HFFc6 (cell line): ENCODE measurements around the gene GPER1. TPM values are rescaled to one million over a fixed set of nuclear protein-coding genes. Genes with fewer than 3 reads are reported as not detected.
"Not testable (repeated sequence)": the region's sequence is repeated elsewhere in the genome, so short reads cannot be mapped to it uniquely, and the experiment has no call there.

Experiments
- DNase-seq: peaks from one replicate; pipeline ENCODE4 v3.0.0-alpha.2; 2018
- H3K27ac Mint-ChIP-seq: 2 replicates; pipeline ENCODE4 v1.8.0; 2020; ENCODE audit warnings: mild to moderate bottlenecking, mixed read lengths
- H3K27me3 Mint-ChIP-seq: 2 replicates; pipeline ENCODE4 v1.8.0; 2021; ENCODE audit warnings: mild to moderate bottlenecking, moderate library complexity, mixed read lengths; ENCODE audit not compliant: insufficient read depth
- H3K36me3 Mint-ChIP-seq: 2 replicates; pipeline ENCODE4 v1.8.0; 2021; ENCODE audit warnings: low read depth, mixed read lengths
- H3K4me1 Mint-ChIP-seq: 2 replicates; pipeline ENCODE4 v1.8.0; 2020; ENCODE audit warnings: low read depth, mixed read lengths
- H3K4me3 Mint-ChIP-seq: 2 replicates; pipeline ENCODE4 v1.8.0; 2020; ENCODE audit warnings: mild to moderate bottlenecking, moderate library complexity, mixed read lengths
- H3K9me3 Mint-ChIP-seq: 2 replicates; pipeline ENCODE4 v1.8.0; 2020; ENCODE audit warnings: mild to moderate bottlenecking, mixed read lengths
- CTCF ChIP-seq: fragments of 200-600 bp; sonication (generic); IDR thresholded peaks from 2 replicates; pipeline ENCODE4 v1.5.0; 2021; ENCODE audit warnings: antibody characterized with exemption, mild to moderate bottlenecking
- total RNA-seq, 6 experiments: library from RNA; stranded (reverse); fragmentation: NEBNext Ultra II Directional; extraction: Animal tissue kit (Norgen Biotek cat#: 25700); gene quantifications; 2 replicates in 1 of 6; 3 replicates in 5 of 6; pipeline ENCODE4 v1.2.3, GENCODE V29; 2021

The GPER1 gene
- total RNA-seq, 6 experiments from 2014 or later: 4.6 to 7.1 (median 5.3) TPM

- no peak for DNase-seq
- Mint-ChIP-seq H3K36me3 (0 out of 2 replicates have a peak, but pooled peaks cover 6% of the 10 kb centered on the region), H3K4me3 (no peak overlapping the region), H3K9me3 (no peaks in the 10 kb centered on the region), H3K27me3 (no peaks in the 10 kb centered on the region; the same call in 1 of the 2 replicates), H3K4me1 (peaks cover 9% of the 10 kb centered on the region), H3K27ac (no peak overlapping the region)
- no peak for TF ChIP-seq CTCF
These were observed 53.7 kb downstream of the GPER1 start for GRCh38 chr7:1141651-1142050.

GRCh38 chr7:1142051-1142635 lies 54.2 kb downstream of the GPER1 start:
- no peaks in the 10 kb centered on the region for H3K27me3 Mint-ChIP-seq

DNA sequence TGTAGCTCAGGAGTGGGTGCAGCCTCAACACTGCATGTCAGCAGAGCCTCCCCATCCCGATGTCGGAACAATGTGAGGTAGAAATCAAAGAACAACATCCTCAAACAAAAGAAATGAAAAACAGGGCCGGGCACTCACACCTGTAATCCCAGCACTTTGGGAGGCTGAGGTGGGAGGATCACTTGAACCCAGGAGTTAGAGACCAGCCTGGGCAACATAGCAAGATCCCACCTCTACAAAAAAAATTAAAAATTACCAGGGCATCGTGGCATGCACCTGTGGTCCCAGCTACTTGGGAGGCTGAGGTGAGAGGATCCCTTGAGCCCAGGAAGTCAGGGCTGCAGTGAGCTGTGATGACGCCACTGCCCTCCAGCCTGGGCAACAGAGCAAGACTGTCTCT lies 55.1 kb downstream of the GPER1 start:
- not testable (repeated sequence) for DNase-seq

More at GRCh38 chr7:1142051-1142635, 54.2 kb downstream of the GPER1 start:
- TF ChIP-seq CTCF: no peak
- no peak for DNase-seq
- Mint-ChIP-seq H3K36me3 (0 out of 2 replicates have a peak, but pooled peaks cover 3% of the 10 kb centered on the region), H3K4me1 (peaks cover 4% of the 10 kb centered on the region), H3K27ac (no peak overlapping the region), H3K9me3 (no peaks in the 10 kb centered on the region), H3K4me3 (no peak overlapping the region)

More for the DNA sequence above, 55.1 kb downstream of the GPER1 start:
- not testable (repeated sequence) for H3K27me3 Mint-ChIP-seq, H3K4me3 Mint-ChIP-seq, H3K9me3 Mint-ChIP-seq, H3K4me1 Mint-ChIP-seq, H3K27ac Mint-ChIP-seq, H3K36me3 Mint-ChIP-seq

Other genes starting within 250 kb of the GPER1 start
- 10 to 100 TPM; 21.3 to 26.3 (median 25.5) TPM for gene GET4, start 211.6 kb upstream of the GPER1 start, total RNA-seq
- gene ADAP1, start 133.4 kb upstream of the GPER1 start, total RNA-seq: 1 to 10 TPM in 2 of 6 experiments, under 1 TPM in 4; 0.64 to 1.1 (median 0.90) TPM
- gene COX19, start 112.6 kb upstream of the GPER1 start, total RNA-seq: 1 to 10 TPM; 5.6 to 7.6 (median 6.5) TPM
- under 1 TPM in 2 of 6 experiments, not detected in 4; 0.15 to 0.25 TPM for gene CYP2W1, start 104.9 kb upstream of the GPER1 start, total RNA-seq
- under 1 TPM; 0.26 to 0.92 (median 0.52) TPM for gene GPR146, start 43.6 kb upstream of the GPER1 start, total RNA-seq
- 10 to 100 TPM; 14.3 to 20.8 (median 18.0) TPM for gene ZFAND2A, start 72.1 kb downstream of the GPER1 start, total RNA-seq
- not detected for gene UNCX, start 144.8 kb downstream of the GPER1 start, total RNA-seq